Measurements from ENCODE around the gene HDAC4.

Gene HDAC4

GRCh38 chr2:239411117-239411516 is 10.3 kb upstream of the HDAC4 start:
- DNase-seq (ENCODE audit: low read depth, low spot score): no peak
- H3K9me3 ChIP-seq (ENCODE audit: insufficient read depth, low read length): no peaks in the 10 kb centered on the region
- no peaks in the 10 kb centered on the region for H3K27me3 ChIP-seq (ENCODE audit: insufficient read depth, insufficient read length)
- no peak overlapping the region for H3K4me3 ChIP-seq (ENCODE audit: insufficient read length, low read depth)
- H3K9ac ChIP-seq (ENCODE audit: insufficient read length, low read depth): no peak overlapping the region
- TF ChIP-seq ZNF274 (IDR thresholded peaks at IDR 0.05; ENCODE audit: low read depth, low read length): no peak
- TF ChIP-seq SUZ12 (IDR thresholded peaks at IDR 0.05; ENCODE audit: extremely low read depth, insufficient read depth, insufficient read length): no peak
- TF ChIP-seq YY1 (IDR thresholded peaks at IDR 0.05; ENCODE audit: insufficient read depth, insufficient read length): no peak
- peaks cover 9% of the 10 kb centered on the region for H3K4me1 ChIP-seq (ENCODE audit: insufficient read depth, insufficient read length)
- no peaks in the 10 kb centered on the region for H3K36me3 ChIP-seq (ENCODE audit: insufficient read depth, insufficient read length, low read length)

DNA sequence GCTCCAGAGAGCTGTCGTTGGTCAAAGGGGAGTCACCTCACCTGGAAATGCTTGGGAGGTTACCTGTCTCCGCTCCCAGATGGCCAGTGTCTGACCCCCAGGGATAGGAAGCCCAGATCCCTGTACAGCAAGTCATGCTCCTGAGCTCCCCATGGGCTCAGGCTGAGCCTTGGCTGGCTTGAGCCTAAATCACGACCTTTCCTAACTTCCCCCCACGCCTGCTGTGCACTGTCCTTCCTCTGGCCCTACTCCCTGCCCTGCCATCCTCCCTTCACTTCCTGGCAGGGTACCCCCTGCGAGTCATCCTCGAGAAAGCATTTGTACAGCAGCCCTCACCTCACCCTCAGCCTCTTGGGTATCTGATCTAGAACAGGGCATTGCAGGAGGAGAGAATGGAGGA is 9.2 kb upstream of the HDAC4 start:
- no peak for TF ChIP-seq ZNF274 (IDR thresholded peaks at IDR 0.05; ENCODE audit: low read depth, low read length)
- TF ChIP-seq YY1 (IDR thresholded peaks at IDR 0.05; ENCODE audit: insufficient read depth, insufficient read length): no peak
- no peak for TF ChIP-seq SUZ12 (IDR thresholded peaks at IDR 0.05; ENCODE audit: extremely low read depth, insufficient read depth, insufficient read length)

DNA sequence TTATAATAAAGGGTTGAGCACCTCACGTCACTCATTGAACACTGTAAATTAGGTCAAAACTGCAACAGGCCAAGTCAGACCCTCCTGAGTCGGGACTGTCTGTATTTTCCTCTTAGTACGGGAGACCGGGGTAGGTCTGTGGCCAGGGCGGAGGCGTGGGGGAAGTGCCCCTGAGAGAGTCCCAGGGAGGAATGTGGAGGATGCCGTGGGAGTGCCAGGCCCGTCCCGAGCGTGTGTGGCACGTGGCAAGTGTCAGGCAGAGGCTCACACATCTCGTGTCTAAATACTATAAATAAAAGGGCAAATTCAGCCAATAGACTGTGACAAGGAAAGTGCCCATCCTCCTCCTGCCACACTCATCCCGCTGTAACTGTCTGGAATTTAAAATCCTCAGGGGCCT is 6.3 kb upstream of the HDAC4 start:
- no peaks in the 10 kb centered on the region for H3K9me3 ChIP-seq (ENCODE audit: insufficient read depth, low read length)
- H3K36me3 ChIP-seq (ENCODE audit: insufficient read depth, insufficient read length, low read length): no peaks in the 10 kb centered on the region
- TF ChIP-seq SUZ12 (IDR thresholded peaks at IDR 0.05; ENCODE audit: extremely low read depth, insufficient read depth, insufficient read length) (no peak), YY1 (IDR thresholded peaks at IDR 0.05; ENCODE audit: insufficient read depth, insufficient read length) (no peak), ZNF274 (IDR thresholded peaks at IDR 0.05; ENCODE audit: low read depth, low read length) (no peak)
- peaks cover 9% of the 10 kb centered on the region for H3K4me1 ChIP-seq (ENCODE audit: insufficient read depth, insufficient read length)
- DNase-seq (ENCODE audit: low read depth, low spot score): no peak
- H3K4me3 ChIP-seq (ENCODE audit: insufficient read length, low read depth): no peak overlapping the region
- H3K27me3 ChIP-seq (ENCODE audit: insufficient read depth, insufficient read length): no peaks in the 10 kb centered on the region
- no peak overlapping the region for H3K9ac ChIP-seq (ENCODE audit: insufficient read length, low read depth)

More for the DNA sequence above, 9.2 kb upstream of the HDAC4 start:
- no peaks in the 10 kb centered on the region for H3K36me3 ChIP-seq (ENCODE audit: insufficient read depth, insufficient read length, low read length)
- H3K27me3 ChIP-seq (ENCODE audit: insufficient read depth, insufficient read length): no peaks in the 10 kb centered on the region
- no peak for DNase-seq (ENCODE audit: low read depth, low spot score)
- H3K9ac ChIP-seq (ENCODE audit: insufficient read length, low read depth): no peak overlapping the region
- H3K4me1 ChIP-seq (ENCODE audit: insufficient read depth, insufficient read length): peaks cover 9% of the 10 kb centered on the region
- no peaks in the 10 kb centered on the region for H3K9me3 ChIP-seq (ENCODE audit: insufficient read depth, low read length)
- no peak overlapping the region for H3K4me3 ChIP-seq (ENCODE audit: insufficient read length, low read depth)

GRCh38 chr2:239406316-239406995 is 5.6 kb upstream of the HDAC4 start:
- Histone ChIP-seq H3K36me3 (ENCODE audit: insufficient read depth, insufficient read length, low read length) (no peaks in the 10 kb centered on the region), H3K27me3 (ENCODE audit: insufficient read depth, insufficient read length) (no peaks in the 10 kb centered on the region), H3K9ac (ENCODE audit: insufficient read length, low read depth) (no peak overlapping the region), H3K4me1 (ENCODE audit: insufficient read depth, insufficient read length) (peaks cover 9% of the 10 kb centered on the region), H3K4me3 (ENCODE audit: insufficient read length, low read depth) (no peak overlapping the region), H3K9me3 (ENCODE audit: insufficient read depth, low read length) (no peaks in the 10 kb centered on the region)
- no peak for TF ChIP-seq ZNF274 (IDR thresholded peaks at IDR 0.05; ENCODE audit: low read depth, low read length)
- TF ChIP-seq YY1 (IDR thresholded peaks at IDR 0.05; ENCODE audit: insufficient read depth, insufficient read length): no peak
- no peak for TF ChIP-seq SUZ12 (IDR thresholded peaks at IDR 0.05; ENCODE audit: extremely low read depth, insufficient read depth, insufficient read length)
- DNase-seq (ENCODE audit: low read depth, low spot score): no peak

- Histone ChIP-seq H3K27me3 (ENCODE audit: insufficient read depth, insufficient read length) (no peaks in the 10 kb centered on the region), H3K4me1 (ENCODE audit: insufficient read depth, insufficient read length) (peaks cover 9% of the 10 kb centered on the region), H3K4me3 (ENCODE audit: insufficient read length, low read depth) (no peak overlapping the region), H3K36me3 (ENCODE audit: insufficient read depth, insufficient read length, low read length) (no peaks in the 10 kb centered on the region), H3K9me3 (ENCODE audit: insufficient read depth, low read length) (no peaks in the 10 kb centered on the region), H3K9ac (ENCODE audit: insufficient read length, low read depth) (no peak overlapping the region)
- TF ChIP-seq ZNF274 (IDR thresholded peaks at IDR 0.05; ENCODE audit: low read depth, low read length): no peak
- no peak for TF ChIP-seq YY1 (IDR thresholded peaks at IDR 0.05; ENCODE audit: insufficient read depth, insufficient read length)
- no peak for DNase-seq (ENCODE audit: low read depth, low spot score)
Observed at GRCh38 chr2:239405071-239405470, 4.3 kb upstream of the HDAC4 start.

DNA sequence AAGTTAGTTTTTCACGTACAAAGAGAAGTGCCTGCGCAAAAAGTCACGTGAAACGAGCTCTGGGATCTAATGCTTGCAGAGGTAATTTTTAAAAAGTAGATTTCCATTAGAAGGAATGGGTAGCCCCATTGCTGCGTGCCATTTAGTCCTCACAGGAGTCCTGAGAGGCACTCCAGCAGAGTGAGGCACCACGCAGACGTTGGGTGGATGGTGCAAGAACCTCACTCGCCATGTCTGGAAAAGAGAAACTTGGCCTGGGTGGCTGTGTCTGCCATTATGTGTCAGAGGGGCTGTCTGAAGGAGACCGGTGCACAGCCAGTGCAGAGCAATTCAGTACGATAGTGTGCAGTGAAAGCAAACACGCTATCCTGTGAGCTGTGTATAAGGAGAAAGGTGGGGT is 1.8 kb upstream of the HDAC4 start:
- TF ChIP-seq ZNF274 (IDR thresholded peaks at IDR 0.05; ENCODE audit: low read depth, low read length) (no peak), YY1 (IDR thresholded peaks at IDR 0.05; ENCODE audit: insufficient read depth, insufficient read length) (no peak), SUZ12 (IDR thresholded peaks at IDR 0.05; ENCODE audit: extremely low read depth, insufficient read depth, insufficient read length) (no peak)
- H3K27me3 ChIP-seq (ENCODE audit: insufficient read depth, insufficient read length): no peaks in the 10 kb centered on the region
- no peak overlapping the region for H3K4me3 ChIP-seq (ENCODE audit: insufficient read length, low read depth)
- H3K4me1 ChIP-seq (ENCODE audit: insufficient read depth, insufficient read length): peaks cover 5% of the 10 kb centered on the region
- H3K9ac ChIP-seq (ENCODE audit: insufficient read length, low read depth): peak overlapping the region; percentile 100
- DNase-seq (ENCODE audit: low read depth, low spot score): no peak
- H3K9me3 ChIP-seq (ENCODE audit: insufficient read depth, low read length): no peaks in the 10 kb centered on the region
- no peaks in the 10 kb centered on the region for H3K36me3 ChIP-seq (ENCODE audit: insufficient read depth, insufficient read length, low read length)

GRCh38 chr2:239401881-239402233 is 1.0 kb upstream of the HDAC4 start:
- H3K27me3 ChIP-seq (ENCODE audit: insufficient read depth, insufficient read length): no peaks in the 10 kb centered on the region
- no peaks in the 10 kb centered on the region for H3K9me3 ChIP-seq (ENCODE audit: insufficient read depth, low read length)
- H3K4me1 ChIP-seq (ENCODE audit: insufficient read depth, insufficient read length): peaks cover 2% of the 10 kb centered on the region
- no peak for TF ChIP-seq SUZ12 (IDR thresholded peaks at IDR 0.05; ENCODE audit: extremely low read depth, insufficient read depth, insufficient read length)
- TF ChIP-seq ZNF274 (IDR thresholded peaks at IDR 0.05; ENCODE audit: low read depth, low read length): no peak
- no peak for TF ChIP-seq YY1 (IDR thresholded peaks at IDR 0.05; ENCODE audit: insufficient read depth, insufficient read length)
- H3K9ac ChIP-seq (ENCODE audit: insufficient read length, low read depth): peak overlapping the region; percentile 100
- peak overlapping the region; percentile 98 for H3K4me3 ChIP-seq (ENCODE audit: insufficient read length, low read depth)
- peak; percentile 44 for DNase-seq (ENCODE audit: low read depth, low spot score)
- H3K36me3 ChIP-seq (ENCODE audit: insufficient read depth, insufficient read length, low read length): no peaks in the 10 kb centered on the region
